ENCODE data around the gene SMIM22.
A peak's percentile ranks its signal among the peaks of the same experiment; 100 is the strongest.

Gene SMIM22

GRCh38 chr16:4795181-4795827 lies at the start of gene SMIM22:
Gene SMIM22, plus strand, starts transcription at chr16:4795369. Its CDS starts 366 bp downstream, at chr16:4795735.
- peak; percentile 77 to 90 for DNase-seq

- no peak for DNase-seq
Measured at GRCh38 chr16:4746215-4746614, 49.0 kb upstream of the SMIM22 start.

DNA sequence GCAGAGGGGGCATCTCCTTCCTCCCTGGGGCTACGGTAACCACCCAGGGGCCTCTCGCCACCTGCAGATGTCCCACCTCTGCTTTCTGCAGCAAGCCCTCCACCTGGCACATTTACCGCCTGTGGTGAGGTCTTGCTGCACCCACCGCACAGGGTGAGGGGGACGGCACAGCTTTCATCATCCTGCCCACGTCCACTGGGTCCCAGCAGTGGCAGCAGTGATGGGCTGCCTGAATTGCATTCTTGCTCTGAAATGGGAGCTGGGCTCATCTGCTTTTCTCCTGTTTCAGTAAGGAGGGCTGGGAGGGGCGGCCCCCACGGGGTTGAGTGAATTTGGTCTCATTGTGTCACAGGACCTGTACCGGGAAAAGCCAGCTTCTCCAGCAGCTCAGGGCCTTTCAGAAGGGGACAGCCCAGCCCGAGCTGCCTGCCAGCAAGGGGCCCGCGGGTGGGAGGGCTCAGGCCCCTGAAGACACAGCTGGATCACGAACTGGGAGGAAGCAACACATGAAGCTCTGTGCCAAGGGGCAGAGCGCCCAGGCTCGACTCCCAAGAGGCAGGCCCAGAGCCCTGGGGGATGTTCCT lies 48.1 kb upstream of the SMIM22 start:
- DNase-seq = no peak

- no peak for DNase-seq
Measured at GRCh38 chr16:4747906-4748681, 47.1 kb upstream of the SMIM22 start.

DNA sequence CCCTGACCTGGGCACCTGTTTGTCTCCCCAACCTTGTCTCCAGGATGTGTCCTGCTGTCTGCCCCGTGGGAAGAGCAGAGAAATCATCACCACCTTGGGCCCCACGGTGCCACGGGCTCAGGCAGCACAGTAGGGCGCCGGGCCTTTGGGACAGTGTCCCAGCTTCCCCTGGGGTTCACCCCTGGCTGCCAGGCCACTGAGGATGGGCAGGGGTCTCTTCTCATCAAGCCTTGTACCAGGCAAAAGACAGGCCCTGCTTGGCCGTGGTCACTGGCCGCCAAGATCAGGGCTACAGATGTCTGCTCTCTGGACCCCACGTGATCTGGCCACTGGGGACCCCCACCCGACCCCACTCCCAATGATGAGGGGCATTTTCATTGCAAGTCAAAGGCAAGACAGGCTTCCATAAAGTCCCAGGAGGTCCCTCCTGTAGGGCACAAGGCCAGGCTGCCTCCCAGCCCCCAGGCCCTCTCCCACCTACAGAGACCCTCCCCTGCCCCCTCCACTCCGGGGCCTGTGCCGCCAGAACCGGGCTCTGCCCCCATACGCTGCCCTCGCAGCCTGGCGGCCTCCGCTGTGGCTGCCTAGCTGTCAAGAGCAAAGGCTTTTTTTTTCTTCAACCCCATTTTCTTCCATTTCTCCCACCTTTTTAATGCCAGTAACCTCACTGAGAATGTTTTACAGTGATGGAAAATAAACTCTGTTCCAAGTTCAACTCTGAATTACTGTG lies 46.3 kb upstream of the SMIM22 start:
- DNase-seq = no peak

- no peak for DNase-seq
Measured at GRCh38 chr16:4749700-4750257, 45.4 kb upstream of the SMIM22 start.

DNA sequence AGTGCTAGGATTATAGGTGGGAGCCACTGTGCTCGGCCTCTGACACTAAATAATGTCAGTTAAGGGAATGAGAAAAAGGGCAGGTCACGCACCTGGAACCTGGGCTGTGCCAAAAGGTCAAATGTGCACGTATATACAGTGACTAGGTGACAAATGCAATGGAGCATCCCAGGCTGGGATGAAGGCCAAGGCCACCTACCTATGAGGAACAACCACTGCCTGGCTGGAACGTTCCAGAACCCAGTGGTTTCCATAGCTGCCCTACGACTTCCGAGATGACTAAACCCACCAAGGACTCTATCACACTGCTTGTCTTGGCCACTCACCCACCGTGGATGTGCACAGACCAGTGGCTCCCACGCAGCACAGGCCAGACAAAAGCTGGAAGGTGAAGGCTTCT lies 44.3 kb upstream of the SMIM22 start:
- DNase-seq = no peak

DNA sequence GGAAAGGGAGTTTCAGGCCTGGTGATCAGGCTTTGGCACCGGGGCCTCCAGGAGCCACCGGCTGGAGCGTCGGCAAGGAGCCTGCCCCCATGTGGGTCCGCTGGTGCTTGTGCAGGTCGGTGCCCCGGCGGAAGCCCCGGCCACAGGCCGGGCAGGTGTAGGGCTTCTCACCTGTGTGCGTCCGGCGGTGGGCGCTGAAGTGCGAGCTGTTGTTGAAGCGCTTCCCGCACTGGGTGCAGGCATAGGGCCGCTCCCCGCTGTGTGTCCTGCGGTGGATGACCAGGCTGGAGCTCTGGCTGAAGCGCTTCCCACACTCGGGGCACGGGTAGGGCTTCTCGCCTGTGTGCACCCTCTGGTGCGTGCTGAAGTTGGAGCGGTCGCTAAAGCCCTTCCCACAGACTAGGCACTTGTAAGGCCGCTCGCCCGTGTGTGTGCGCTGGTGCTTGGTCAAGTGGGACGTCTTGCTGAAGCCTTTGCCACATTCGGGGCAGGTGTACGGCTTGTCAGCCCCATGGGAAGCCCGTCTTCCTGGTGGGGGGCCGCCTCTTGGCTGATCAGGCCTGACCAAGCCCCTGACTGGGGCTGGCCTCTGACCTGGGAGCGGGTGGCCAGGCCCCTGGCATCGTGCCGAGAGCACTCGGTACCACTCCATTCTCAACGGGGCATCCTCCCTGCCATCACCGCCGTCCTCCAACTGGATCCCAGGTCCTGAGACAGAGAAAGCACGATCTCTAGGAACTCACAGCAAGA lies 42.6 kb upstream of the SMIM22 start:
- no peak for DNase-seq

GRCh38 chr16:4753227-4753626 lies 41.9 kb upstream of the SMIM22 start:
- DNase-seq = no peak

DNA sequence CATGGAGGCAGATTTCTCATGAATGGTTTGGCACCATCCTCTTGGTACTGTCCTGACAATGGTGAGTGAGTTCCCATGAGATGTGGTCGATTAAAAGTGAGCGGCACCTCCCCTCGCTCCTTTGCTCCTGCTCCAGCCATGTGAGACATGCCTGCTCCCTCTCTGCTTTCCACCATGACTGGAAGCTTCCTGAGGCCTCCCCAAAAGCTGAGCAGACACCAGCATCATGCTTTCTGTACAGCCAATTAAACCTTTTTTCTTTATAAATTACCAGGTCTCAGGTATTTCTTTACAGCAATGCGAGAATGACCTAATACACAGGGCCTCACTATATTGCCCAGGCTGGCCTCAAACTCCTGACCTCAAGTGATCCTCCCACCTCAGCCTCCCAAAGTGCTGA lies 40.3 kb upstream of the SMIM22 start:
- DNase-seq = no peak

DNA sequence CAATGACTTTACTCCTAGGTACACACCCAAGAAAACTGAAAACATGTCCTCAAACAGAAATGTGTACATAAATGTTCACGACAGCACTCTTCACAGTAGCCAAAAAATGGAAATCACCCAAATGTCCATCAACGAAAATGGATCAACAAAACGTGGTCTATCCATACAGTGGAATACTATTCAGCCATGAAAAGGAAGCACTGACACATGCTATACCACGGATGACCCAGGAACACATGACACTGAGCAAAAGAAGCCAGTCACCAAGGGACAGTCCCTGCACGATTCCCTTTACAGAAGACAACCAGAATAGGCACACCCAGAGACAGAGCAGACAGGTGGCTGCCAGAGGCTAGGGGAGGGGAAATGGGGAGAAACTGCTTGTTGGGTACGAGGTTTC lies 39.5 kb upstream of the SMIM22 start:
- no peak for DNase-seq

GRCh38 chr16:4760221-4760910 lies 34.8 kb upstream of the SMIM22 start:
- DNase-seq = no peak

DNA sequence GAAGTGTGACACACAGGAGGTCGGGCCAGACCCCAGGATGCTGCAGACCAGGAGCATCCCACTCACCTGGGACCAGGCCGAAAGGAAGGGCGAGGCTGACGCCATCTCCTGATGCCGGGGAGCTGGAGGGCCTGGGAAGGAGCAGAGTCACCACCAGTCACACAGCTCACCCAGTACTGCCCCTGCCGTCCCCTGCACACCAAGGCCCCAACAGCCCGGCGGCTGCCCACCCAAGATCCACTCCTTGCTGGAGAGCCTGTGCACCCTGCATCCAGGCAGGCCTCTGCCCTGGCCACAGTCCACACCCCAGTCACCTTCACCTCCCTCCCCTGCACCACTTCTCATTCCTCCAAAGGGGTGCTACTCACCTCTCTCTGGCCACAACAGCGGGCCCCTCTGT lies 33.0 kb upstream of the SMIM22 start:
- DNase-seq = no peak

GRCh38 chr16:4763791-4764190 lies 31.4 kb upstream of the SMIM22 start:
- no peak for DNase-seq

GRCh38 chr16:4765511-4766474 lies 29.4 kb upstream of the SMIM22 start:
- DNase-seq = no peak

- peak; percentile 96 to 98 for DNase-seq
Measured at GRCh38 chr16:4766875-4767628, 28.1 kb upstream of the SMIM22 start, which contains the start of gene ZNF500. Gene ZNF500, minus strand, starts transcription at chr16:4767162. Its CDS starts 1,184 bp downstream, at chr16:4765978.

- DNase-seq = no peak
Measured at GRCh38 chr16:4767872-4768548, 27.2 kb upstream of the SMIM22 start.

DNA sequence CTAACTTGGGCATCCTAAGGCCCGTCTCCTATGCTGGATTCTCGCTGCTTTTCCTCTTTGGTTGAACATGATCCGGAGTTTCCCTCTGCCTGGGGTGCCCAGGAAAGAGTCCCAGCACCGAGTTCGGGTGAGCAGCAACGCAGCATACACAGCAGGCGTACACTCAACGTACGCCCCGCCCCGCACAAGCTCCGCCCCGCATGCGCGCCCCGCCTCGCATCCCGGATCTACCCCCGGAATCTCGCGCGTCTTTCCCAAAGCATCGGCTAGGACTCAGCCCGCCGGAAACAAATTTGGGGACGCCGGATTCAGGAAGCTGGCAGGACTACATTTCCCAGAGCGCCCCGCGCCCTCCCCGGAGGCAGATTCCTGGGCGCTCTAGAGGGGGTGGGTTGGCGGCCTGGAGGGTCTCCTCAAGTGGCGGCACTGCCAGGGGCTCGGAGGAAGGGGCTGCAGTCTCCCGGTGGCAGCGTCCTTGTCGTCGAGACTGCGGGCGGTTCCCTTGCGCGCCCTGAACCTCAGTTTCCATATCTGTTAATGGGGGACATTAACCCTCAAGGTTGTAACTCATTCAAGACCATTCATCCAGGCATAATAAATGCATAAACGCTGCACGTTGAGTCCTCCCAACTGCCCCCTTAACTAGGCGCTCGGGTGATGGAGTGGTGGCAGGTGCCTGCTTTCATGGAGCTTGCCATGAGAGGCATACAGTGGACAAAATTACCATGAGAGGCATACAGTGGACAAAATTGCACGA lies 26.4 kb upstream of the SMIM22 start:
- DNase-seq = peak; percentile 94 to 95

Data from NCI-H2081 (cell line).